Astrocyte (in vitro differentiated cells and primary cell): ENCODE results near the gene CD28. TPM values are rescaled to one million over a fixed set of nuclear protein-coding genes. Genes with fewer than 3 reads are reported as not detected.

Experiments used
- DNase-seq: peaks from one replicate; pipeline ENCODE4 v3.0.0-alpha.2; 2010; ENCODE audit warnings: low read depth
- FAIRE-seq: peaks from 2 replicates; lab custom pipeline; 2011; peaks lifted over from hg19 to GRCh38; lab: Jason Lieb, UNC
- H2AFZ ChIP-seq: 2 replicates; pipeline ENCODE4 v1.6.0; 2012; ENCODE audit warnings: low read depth, low read length, inconsistent platforms
- H3K27ac ChIP-seq: 2 replicates; pipeline ENCODE4 v1.5.1; 2011; ENCODE audit warnings: low read depth, low read length, inconsistent platforms
- H3K27me3 ChIP-seq: 2 replicates; pipeline ENCODE4 v1.6.0; 2011; ENCODE audit warnings: low read length, inconsistent platforms; ENCODE audit not compliant: insufficient read depth
- H3K36me3 ChIP-seq: 2 replicates; pipeline ENCODE4 v1.5.1; 2011; ENCODE audit warnings: low read length, inconsistent platforms; ENCODE audit not compliant: insufficient read depth
- H3K4me1 ChIP-seq: 2 replicates; pipeline ENCODE4 v1.5.1; 2011; ENCODE audit warnings: low read length, inconsistent platforms; ENCODE audit not compliant: insufficient read depth
- H3K4me2 ChIP-seq: 2 replicates; pipeline ENCODE4 v1.6.0; 2012; ENCODE audit warnings: low read length, inconsistent platforms
- H3K4me3 ChIP-seq: 2 replicates; pipeline ENCODE4 v1.5.1; 2011; ENCODE audit warnings: low read depth, mild to moderate bottlenecking, low read length, inconsistent platforms; ENCODE audit not compliant: insufficient read depth
- H3K79me2 ChIP-seq: 2 replicates; pipeline ENCODE4 v1.6.0; 2012; ENCODE audit warnings: mild to moderate bottlenecking, low read length, inconsistent platforms; ENCODE audit not compliant: insufficient read depth
- H3K9ac ChIP-seq: 2 replicates; pipeline ENCODE4 v1.6.0; 2012; ENCODE audit warnings: mild to moderate bottlenecking, low read length, inconsistent platforms
- H3K9me3 ChIP-seq: 2 replicates; pipeline ENCODE4 v1.5.1; 2012; ENCODE audit warnings: low read depth, mild to moderate bottlenecking, low read length, inconsistent platforms; ENCODE audit not compliant: insufficient read depth
- H4K20me1 ChIP-seq: 2 replicates; pipeline ENCODE4 v1.6.0; 2012; ENCODE audit warnings: low read length, inconsistent platforms; ENCODE audit not compliant: insufficient read depth
- H3K27ac Mint-ChIP-seq: one replicate; pipeline ENCODE4 v1.8.0; 2021; ENCODE audit warnings: mild to moderate bottlenecking, mixed read lengths; ENCODE audit not compliant: unreplicated experiment
- H3K27me3 Mint-ChIP-seq: one replicate; pipeline ENCODE4 v1.8.0; 2021; ENCODE audit warnings: low read depth, mixed read lengths; ENCODE audit not compliant: unreplicated experiment
- H3K36me3 Mint-ChIP-seq: one replicate; pipeline ENCODE4 v1.8.0; 2021; ENCODE audit warnings: low read depth, mixed read lengths; ENCODE audit not compliant: unreplicated experiment
- H3K4me1 Mint-ChIP-seq: one replicate; pipeline ENCODE4 v1.8.0; 2021; ENCODE audit warnings: low read depth, mixed read lengths; ENCODE audit not compliant: unreplicated experiment
- H3K4me3 Mint-ChIP-seq: one replicate; pipeline ENCODE4 v1.8.0; 2021; ENCODE audit warnings: mild to moderate bottlenecking, moderate library complexity, mixed read lengths; ENCODE audit not compliant: unreplicated experiment
- H3K9me3 Mint-ChIP-seq: one replicate; pipeline ENCODE4 v1.8.0; 2021; ENCODE audit warnings: mild to moderate bottlenecking, mixed read lengths; ENCODE audit not compliant: unreplicated experiment
- CTCF ChIP-seq: IDR thresholded peaks from 2 replicates; pipeline ENCODE4 v1.5.1; 2011; ENCODE audit warnings: low read depth, mild to moderate bottlenecking, inconsistent platforms, low read length, moderate library complexity; ENCODE audit not compliant: insufficient read depth
- EZH2 ChIP-seq: IDR thresholded peaks from 2 replicates; pipeline ENCODE4 v1.6.1; 2012; ENCODE audit warnings: mild to moderate bottlenecking, low read length, inconsistent platforms; ENCODE audit not compliant: insufficient read depth
- total RNA-seq: library from RNA; stranded (reverse); gene quantifications from 2 replicates; pipeline ENCODE4 v1.2.1, GENCODE V29; 2021

Gene CD28
- total RNA-seq, 1 donor from 2014 or later: not detected

- TF ChIP-seq EZH2: no peak
- no peak for TF ChIP-seq CTCF
- Histone ChIP-seq H4K20me1 (no peaks in the 10 kb centered on the region), H3K9ac (peak overlapping the region; percentile 82), H3K4me2 (peak overlapping the region; percentile 60), H3K27ac (peak overlapping the region; percentile 96), H3K4me1 (peaks cover 58% of the 10 kb centered on the region), H3K9me3 (no peaks in the 10 kb centered on the region), H3K27me3 (no peaks in the 10 kb centered on the region), H3K36me3 (no peaks in the 10 kb centered on the region), H3K4me3 (no peak overlapping the region), H2AFZ (peak overlapping the region; percentile 14), H3K79me2 (no peaks in the 10 kb centered on the region)
- H3K36me3 Mint-ChIP-seq: peaks cover 2% of the 10 kb centered on the region
- DNase-seq (peak; percentile 45), FAIRE-seq (no peak)
- peaks cover 2% of the 10 kb centered on the region for H3K27me3 Mint-ChIP-seq
- H3K9me3 Mint-ChIP-seq: no peaks in the 10 kb centered on the region
- peaks cover 51% of the 10 kb centered on the region for H3K4me1 Mint-ChIP-seq
- H3K4me3 Mint-ChIP-seq: no peak overlapping the region
- peak overlapping the region; percentile 98 for H3K27ac Mint-ChIP-seq
Observed at GRCh38 chr2:203685789-203686420, 20.5 kb upstream of the CD28 start.

GRCh38 chr2:203687165-203687564, 19.3 kb upstream of the CD28 start:
- no peak for TF ChIP-seq EZH2
- H3K9me3 ChIP-seq: no peaks in the 10 kb centered on the region
- no peaks in the 10 kb centered on the region for H3K79me2 ChIP-seq
- Mint-ChIP-seq H3K9me3 (no peaks in the 10 kb centered on the region), H3K36me3 (peaks cover 2% of the 10 kb centered on the region), H3K4me1 (peaks cover 49% of the 10 kb centered on the region), H3K4me3 (no peak overlapping the region), H3K27ac (no peak overlapping the region), H3K27me3 (peaks cover 2% of the 10 kb centered on the region)
- H3K4me1 ChIP-seq: peaks cover 53% of the 10 kb centered on the region
- H3K27ac ChIP-seq: no peak overlapping the region
- no peaks in the 10 kb centered on the region for H4K20me1 ChIP-seq
- no peak overlapping the region for H3K4me2 ChIP-seq
- FAIRE-seq (no peak), DNase-seq (peak; percentile 80)
- no peaks in the 10 kb centered on the region for H3K27me3 ChIP-seq
- H2AFZ ChIP-seq: no peak overlapping the region
- no peak overlapping the region for H3K4me3 ChIP-seq
- no peaks in the 10 kb centered on the region for H3K36me3 ChIP-seq
- H3K9ac ChIP-seq: no peak overlapping the region

- DNase-seq: peak; percentile 86
- peaks cover 43% of the 10 kb centered on the region for H3K4me1 Mint-ChIP-seq
- FAIRE-seq: no peak
Observed at GRCh38 chr2:203688798-203689197, 17.6 kb upstream of the CD28 start.

More at GRCh38 chr2:203688798-203689197, 17.6 kb upstream of the CD28 start:
- H3K36me3 ChIP-seq: no peaks in the 10 kb centered on the region
- Mint-ChIP-seq H3K27me3 (peaks cover 2% of the 10 kb centered on the region), H3K4me3 (peak overlapping the region; percentile 11), H3K27ac (no peak overlapping the region), H3K9me3 (no peaks in the 10 kb centered on the region), H3K36me3 (peaks cover 2% of the 10 kb centered on the region)
- H3K4me1 ChIP-seq: peaks cover 38% of the 10 kb centered on the region
- H3K79me2 ChIP-seq: no peaks in the 10 kb centered on the region
- no peaks in the 10 kb centered on the region for H3K27me3 ChIP-seq
- no peak overlapping the region for H3K9ac ChIP-seq
- H3K4me2 ChIP-seq: peak overlapping the region; percentile 7
- H3K27ac ChIP-seq: no peak overlapping the region
- H3K4me3 ChIP-seq: no peak overlapping the region
- no peak overlapping the region for H2AFZ ChIP-seq
- no peaks in the 10 kb centered on the region for H3K9me3 ChIP-seq
- TF ChIP-seq EZH2: no peak
- no peak for TF ChIP-seq CTCF
- no peaks in the 10 kb centered on the region for H4K20me1 ChIP-seq
